Measurements from ENCODE around the gene SCARB1.
A peak's percentile ranks its signal among the peaks of the same experiment; 100 is the strongest.

The SCARB1 gene

DNA sequence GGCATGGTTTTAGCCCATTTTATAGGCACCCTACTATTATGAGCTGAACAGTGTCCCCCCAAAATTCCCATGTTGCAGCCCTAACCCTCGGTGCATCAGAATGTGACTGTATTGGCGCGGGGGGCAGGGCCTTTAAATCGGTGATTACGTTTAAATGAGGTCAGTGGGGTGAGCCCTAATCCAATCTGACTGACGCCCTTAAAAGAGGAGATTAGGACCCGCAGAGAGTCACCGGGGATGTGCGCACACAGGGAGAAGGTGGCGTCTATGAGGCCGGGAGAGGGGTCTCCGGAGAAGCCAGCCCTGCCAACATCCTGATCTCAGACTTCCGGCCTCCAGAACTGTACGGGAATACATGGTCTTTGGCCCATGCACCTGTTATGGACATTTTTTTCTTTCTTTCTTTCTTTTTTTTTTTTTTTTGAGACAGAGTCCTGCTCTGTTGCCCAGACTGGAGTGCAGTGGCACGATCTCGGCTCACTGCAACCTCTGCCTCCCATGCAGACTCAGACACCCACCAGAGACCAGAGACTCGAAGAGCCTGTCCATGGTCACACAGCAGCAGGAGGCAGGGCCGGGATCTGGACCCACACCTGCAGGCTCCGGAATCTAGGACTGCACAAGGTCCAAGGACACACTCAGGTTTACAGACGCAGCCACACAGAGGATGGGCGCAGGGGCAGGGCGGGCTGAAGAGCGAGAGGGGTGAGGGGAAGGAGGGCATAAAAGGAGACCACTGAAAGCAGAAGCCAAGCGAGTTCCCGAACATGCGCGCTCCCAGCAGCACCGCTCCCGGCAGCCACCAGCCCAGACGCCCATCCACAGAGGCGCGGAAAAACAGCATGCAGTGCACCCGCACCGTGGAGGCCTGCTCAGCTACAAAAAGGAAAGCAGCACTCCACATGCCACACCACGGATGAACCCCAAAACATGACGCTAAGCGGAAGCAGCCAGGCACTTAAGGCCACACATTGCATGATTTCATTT, 19.0 kb downstream of the SCARB1 start:
- no peak for DNase-seq (ENCODE audit: low spot score)

DNA sequence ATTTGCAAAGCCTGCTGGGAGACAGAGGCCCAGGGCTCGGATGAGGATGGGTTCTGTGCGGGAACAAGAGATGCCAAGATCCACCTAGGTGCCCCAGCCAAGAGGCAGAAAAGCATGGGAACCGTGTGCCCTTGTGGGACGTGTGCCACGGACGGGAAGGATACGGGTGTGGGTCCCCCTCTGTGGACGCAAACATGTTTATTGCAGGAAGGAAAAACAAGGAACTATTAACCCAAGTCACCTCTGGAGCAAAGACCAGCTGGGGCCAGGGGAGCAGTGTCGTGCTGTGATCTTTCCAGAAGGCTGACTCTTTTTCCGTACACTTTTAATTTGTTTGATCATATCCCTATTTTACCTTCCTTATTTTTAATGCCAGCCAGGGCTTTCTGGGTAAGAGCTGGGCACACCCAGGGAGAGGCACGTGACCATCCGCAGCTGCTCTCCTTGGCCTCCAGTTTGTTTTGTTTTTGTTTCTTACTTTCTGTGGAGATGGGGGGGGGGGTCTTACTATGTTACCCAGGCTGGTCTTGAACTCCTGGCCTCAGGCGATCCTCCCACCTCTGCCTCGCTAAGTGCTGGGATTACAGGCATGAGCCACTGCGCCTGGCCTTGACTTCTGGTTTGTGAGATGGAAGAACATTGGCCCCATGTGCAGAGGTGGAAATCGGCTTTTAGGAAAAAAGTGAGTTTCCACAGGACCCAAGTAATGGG, 20.7 kb downstream of the SCARB1 start:
- DNase-seq (ENCODE audit: low spot score) (no peak), FAIRE-seq (no peak)

More for the DNA sequence above, 19.0 kb downstream of the SCARB1 start:
- no peak for FAIRE-seq

GRCh38 chr12:124842073-124842749, 21.5 kb downstream of the SCARB1 start:
- no peak for FAIRE-seq
- no peak for DNase-seq (ENCODE audit: low spot score)

DNA sequence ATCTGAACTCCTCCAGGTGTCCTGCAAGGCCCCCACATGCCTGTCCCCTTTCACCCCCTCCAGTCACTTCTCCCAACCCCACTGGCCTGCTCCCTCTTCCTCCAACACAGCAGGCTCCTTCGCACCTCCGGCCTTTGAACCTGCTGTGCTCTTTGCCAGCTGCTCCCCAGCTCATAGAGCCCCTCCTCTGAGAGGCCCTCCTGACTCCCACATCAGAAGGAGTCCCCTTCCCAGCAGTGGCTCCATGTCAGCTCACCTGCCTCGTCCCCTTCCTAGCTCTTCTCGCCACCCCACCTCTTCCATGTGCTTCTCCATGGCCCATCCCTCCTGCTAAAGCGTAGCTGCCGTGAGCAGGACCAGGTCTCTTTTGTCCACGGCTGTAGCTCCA, 22.1 kb downstream of the SCARB1 start:
- FAIRE-seq = no peak
- no peak for DNase-seq (ENCODE audit: low spot score)

GRCh38 chr12:124837958-124838803, 25.5 kb downstream of the SCARB1 start:
- FAIRE-seq (peak; percentile 91), DNase-seq (ENCODE audit: low spot score) (peak; percentile 97)

GRCh38 chr12:124837249-124837897, 26.3 kb downstream of the SCARB1 start:
- FAIRE-seq = no peak
- DNase-seq (ENCODE audit: low spot score) = no peak

- FAIRE-seq = no peak
- DNase-seq (ENCODE audit: low spot score) = no peak
Observed at GRCh38 chr12:124836759-124837158, 26.9 kb downstream of the SCARB1 start.

GRCh38 chr12:124835656-124836410, 27.8 kb downstream of the SCARB1 start:
- peak; percentile 56 for FAIRE-seq
- DNase-seq (ENCODE audit: low spot score) = peak; percentile 92

DNA sequence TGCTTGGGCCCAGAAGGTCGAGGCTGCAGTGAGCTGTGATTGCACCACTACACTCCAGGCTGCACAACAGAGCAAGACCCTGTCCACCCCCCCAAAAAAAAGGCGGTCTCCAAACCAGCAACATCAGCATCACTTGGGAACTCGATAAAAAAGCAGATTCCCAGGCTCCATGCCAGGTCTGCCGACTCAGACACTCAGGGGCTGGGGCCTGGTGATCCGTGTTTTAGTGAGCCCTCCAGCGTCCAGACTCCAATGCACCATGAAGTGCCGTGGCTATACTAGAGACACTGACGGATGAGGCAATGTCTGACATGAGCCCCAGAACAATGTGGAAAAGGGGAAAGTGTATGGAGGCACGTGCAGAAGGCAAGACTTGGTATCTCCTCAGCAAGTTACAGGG, 28.8 kb downstream of the SCARB1 start:
- DNase-seq (ENCODE audit: low spot score) = no peak
- FAIRE-seq = no peak

DNA sequence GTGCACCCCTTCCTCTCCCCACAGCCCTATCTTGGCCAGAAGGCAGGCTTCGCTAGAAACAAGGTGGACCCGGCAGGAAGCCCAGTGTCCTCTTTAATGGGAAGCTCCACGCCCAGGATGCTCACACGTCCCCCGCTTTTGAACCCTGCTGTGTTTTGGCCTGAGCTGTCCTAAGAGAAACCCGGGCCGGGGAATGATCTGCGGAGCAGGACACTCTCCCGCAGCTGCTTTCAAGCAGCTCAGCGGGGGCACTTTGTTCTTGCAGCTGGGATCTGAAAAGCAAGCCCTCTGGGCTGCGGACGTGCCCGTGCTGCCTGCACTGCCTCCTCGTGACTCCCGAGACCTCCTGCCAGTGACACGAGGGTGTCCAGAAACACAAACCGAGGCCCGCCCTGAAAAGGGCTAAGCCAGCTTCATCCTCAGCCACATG, 30.0 kb downstream of the SCARB1 start:
- DNase-seq (ENCODE audit: low spot score) (no peak), FAIRE-seq (no peak)

GRCh38 chr12:124832856-124833255, 30.8 kb downstream of the SCARB1 start:
- DNase-seq (ENCODE audit: low spot score) = no peak
- FAIRE-seq = no peak

- FAIRE-seq = no peak
- DNase-seq (ENCODE audit: low spot score) = no peak
Observed at GRCh38 chr12:124831590-124831989, 32.1 kb downstream of the SCARB1 start.

- DNase-seq (ENCODE audit: low spot score) (no peak), FAIRE-seq (no peak)
Observed at GRCh38 chr12:124830306-124830705, 33.4 kb downstream of the SCARB1 start.

DNA sequence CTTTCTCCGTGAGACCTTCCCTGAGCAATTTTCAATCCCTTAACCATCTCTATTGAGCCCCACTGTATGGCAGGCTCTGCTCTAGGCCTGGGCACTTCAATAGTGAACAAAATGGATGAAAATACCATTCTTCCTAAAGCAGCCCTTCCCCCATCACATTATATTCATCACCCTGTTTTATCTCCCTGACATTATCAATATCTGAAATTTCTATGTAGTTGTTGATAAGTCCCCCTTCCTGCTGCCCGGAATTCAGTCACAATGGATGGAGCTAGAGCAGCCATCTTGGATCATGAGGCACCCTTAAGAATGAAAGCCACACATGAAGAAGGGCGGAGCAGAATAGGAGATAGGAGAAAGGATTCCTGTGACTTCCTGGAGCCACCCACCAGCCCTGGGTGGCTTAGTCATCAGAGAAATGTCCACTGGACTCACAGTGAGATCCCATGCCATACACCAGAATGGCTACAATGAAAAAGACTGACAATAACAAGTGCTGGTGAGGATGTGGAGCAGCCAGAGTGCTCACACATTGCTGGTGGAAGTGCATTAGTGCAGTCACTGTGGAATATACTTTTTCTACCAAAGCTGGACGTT, 33.9 kb downstream of the SCARB1 start:
- FAIRE-seq (no peak), DNase-seq (ENCODE audit: low spot score) (peak; percentile 64)

- DNase-seq (ENCODE audit: low spot score) (peak; percentile 89), FAIRE-seq (peak; percentile 61)
Observed at GRCh38 chr12:124829008-124829707, 34.5 kb downstream of the SCARB1 start.

- peak; percentile 93 for DNase-seq (ENCODE audit: low spot score)
- peak; percentile 92 for FAIRE-seq
Observed at GRCh38 chr12:124828264-124829007, 35.2 kb downstream of the SCARB1 start.

- DNase-seq (ENCODE audit: low spot score) = no peak
- no peak for FAIRE-seq
Observed at GRCh38 chr12:124827588-124828184, 36.0 kb downstream of the SCARB1 start.
